Natural killer cell (primary cell): Measurements from ENCODE around the gene MAN1C1. TPM values are rescaled to one million over a fixed set of nuclear protein-coding genes. Genes with fewer than 3 reads are reported as not detected.

Experiments
- ATAC-seq, 3 donors: fragments of 150-1000 bp in 2 of 3; fragments of 200-7000 bp in 1 of 3; cut with Tn5 transposase; 1 replicate in 1 of 3; 2 replicates in 2 of 3; pipeline ENCODE4 v1.10.0; 2021; ENCODE audit warnings: mild to moderate bottlenecking in 2 of 3, moderate library complexity in 2 of 3
- DNase-seq, 2 donors: peaks; one replicate each; pipeline versions ENCODE4 v3.0.0 to v3.0.0-alpha.2; 2013 to 2021; ENCODE audit warnings: mixed read lengths in 1 of 2
- H3K27ac ChIP-seq: one replicate; pipeline ENCODE4 v1.5.1; 2013; ENCODE audit warnings: mild to moderate bottlenecking, low read length
- H3K27me3 ChIP-seq: one replicate; pipeline ENCODE4 v1.6.1; 2013; ENCODE audit warnings: low read length; ENCODE audit not compliant: control insufficient read depth, insufficient read depth
- H3K36me3 ChIP-seq: one replicate; pipeline ENCODE4 v1.6.1; 2013; ENCODE audit warnings: low read length; ENCODE audit not compliant: control insufficient read depth, insufficient read depth
- H3K4me1 ChIP-seq: one replicate; pipeline ENCODE4 v1.6.1; 2013; ENCODE audit warnings: low read length; ENCODE audit not compliant: control insufficient read depth, insufficient read depth
- H3K4me3 ChIP-seq: one replicate; pipeline ENCODE4 v1.5.1; 2013; ENCODE audit warnings: low read length
- H3K9me3 ChIP-seq: one replicate; pipeline ENCODE4 v1.6.1; 2013; ENCODE audit warnings: low read length; ENCODE audit not compliant: control insufficient read depth, insufficient read depth
- H3K27ac Mint-ChIP-seq, 2 donors: one replicate each; pipeline ENCODE4 v1.8.0; 2022; ENCODE audit warnings: mild to moderate bottlenecking in 2 of 2, mixed read lengths in 2 of 2, moderate library complexity in 1 of 2
- H3K27me3 Mint-ChIP-seq, 2 donors: one replicate each; pipeline ENCODE4 v1.8.0; 2022; ENCODE audit warnings: low read depth in 2 of 2, mixed read lengths in 2 of 2
- H3K36me3 Mint-ChIP-seq: one replicate; pipeline ENCODE4 v1.8.0; 2022; ENCODE audit warnings: mixed read lengths
- H3K4me1 Mint-ChIP-seq, 2 donors: one replicate each; pipeline ENCODE4 v1.8.0; 2022; ENCODE audit warnings: mixed read lengths in 2 of 2
- H3K4me3 Mint-ChIP-seq: one replicate; pipeline ENCODE4 v1.8.0; 2022; ENCODE audit warnings: mild to moderate bottlenecking, moderate library complexity, mixed read lengths
- H3K9me3 Mint-ChIP-seq, 2 donors: one replicate each; pipeline ENCODE4 v1.8.0; 2022; ENCODE audit warnings: mixed read lengths in 2 of 2
- WGBS: methylation state at CpG from one replicate; pipeline ENCODE4 v1.1.7; 2013; ENCODE audit warnings: missing lambda C conversion rate; ENCODE audit not compliant: insufficient coverage; 5-methylcytosine and 5-hydroxymethylcytosine counted together
- intact Hi-C: fragments of 100-400 bp; cut with micrococcal nuclease; formaldehyde crosslinking; loops from one replicate; pipeline ENCODE4 v1.14.2; 2022
- total RNA-seq, 4 donors: library from RNA; stranded (reverse); fragments of 120-200 nt in 1 of 4; gene quantifications; one replicate each; pipeline versions ENCODE4 v1.2.3 to v1.2.4, GENCODE V29; 2013 to 2022
- TF ChIP-seq, protein P1 (sequence below): fragments of 200-600 bp; IDR thresholded peaks from one replicate; pipeline ENCODE4 v1.8.0; 2022; ENCODE audit warnings: antibody characterized with exemption

The MAN1C1 gene
- total RNA-seq, 3 donors from 2014 or later (not counting 1 experiment from before 2014, with no cell fraction given): 3.6 to 7.5 (median 7.1) TPM

DNA sequence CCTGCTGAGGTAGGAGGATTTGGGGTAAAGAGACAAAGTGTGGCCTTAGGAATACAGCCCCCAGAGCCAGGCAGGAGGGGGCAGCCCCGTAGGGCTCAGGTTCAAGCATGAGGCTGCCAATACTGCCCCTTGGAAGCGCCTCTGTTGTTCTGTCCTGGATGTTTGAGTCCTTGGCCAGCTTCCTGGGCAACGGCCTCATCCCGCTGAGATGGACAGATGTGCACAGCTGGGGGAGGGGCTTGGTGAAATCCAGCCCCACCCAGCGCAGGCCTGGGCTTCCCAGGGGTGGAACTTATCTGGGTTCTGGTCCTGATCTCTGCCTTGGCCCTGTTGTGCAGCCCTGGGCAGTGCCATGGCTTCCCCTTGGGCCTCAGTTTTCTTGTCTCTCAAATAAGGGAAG is 34.8 kb upstream of the MAN1C1 start:
- H3K4me1 ChIP-seq: peaks cover 12% of the 10 kb centered on the region
- Mint-ChIP-seq H3K4me3 (no peak overlapping the region), H3K9me3 (no peaks in the 10 kb centered on the region), H3K27ac (no peak overlapping the region), H3K27me3 (peaks cover 0 to 15% of the 10 kb centered on the region in 2 donors), H3K36me3 (no peaks in the 10 kb centered on the region), H3K4me1 (peaks cover 0 to 5% of the 10 kb centered on the region in 2 donors)
- H3K4me3 ChIP-seq: no peak overlapping the region
- TF ChIP-seq, protein P1, sequence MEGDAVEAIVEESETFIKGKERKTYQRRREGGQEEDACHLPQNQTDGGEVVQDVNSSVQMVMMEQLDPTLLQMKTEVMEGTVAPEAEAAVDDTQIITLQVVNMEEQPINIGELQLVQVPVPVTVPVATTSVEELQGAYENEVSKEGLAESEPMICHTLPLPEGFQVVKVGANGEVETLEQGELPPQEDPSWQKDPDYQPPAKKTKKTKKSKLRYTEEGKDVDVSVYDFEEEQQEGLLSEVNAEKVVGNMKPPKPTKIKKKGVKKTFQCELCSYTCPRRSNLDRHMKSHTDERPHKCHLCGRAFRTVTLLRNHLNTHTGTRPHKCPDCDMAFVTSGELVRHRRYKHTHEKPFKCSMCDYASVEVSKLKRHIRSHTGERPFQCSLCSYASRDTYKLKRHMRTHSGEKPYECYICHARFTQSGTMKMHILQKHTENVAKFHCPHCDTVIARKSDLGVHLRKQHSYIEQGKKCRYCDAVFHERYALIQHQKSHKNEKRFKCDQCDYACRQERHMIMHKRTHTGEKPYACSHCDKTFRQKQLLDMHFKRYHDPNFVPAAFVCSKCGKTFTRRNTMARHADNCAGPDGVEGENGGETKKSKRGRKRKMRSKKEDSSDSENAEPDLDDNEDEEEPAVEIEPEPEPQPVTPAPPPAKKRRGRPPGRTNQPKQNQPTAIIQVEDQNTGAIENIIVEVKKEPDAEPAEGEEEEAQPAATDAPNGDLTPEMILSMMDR: no peak
- WGBS: 89% methylated on average over 5 of the region's 5 CpGs
- no peak overlapping the region for H3K27ac ChIP-seq
- no peaks in the 10 kb centered on the region for H3K27me3 ChIP-seq
- intact Hi-C loops: no loop called here
- H3K36me3 ChIP-seq: no peaks in the 10 kb centered on the region
- DNase-seq (no peak), ATAC-seq (no peak)
- H3K9me3 ChIP-seq: no peaks in the 10 kb centered on the region

DNA sequence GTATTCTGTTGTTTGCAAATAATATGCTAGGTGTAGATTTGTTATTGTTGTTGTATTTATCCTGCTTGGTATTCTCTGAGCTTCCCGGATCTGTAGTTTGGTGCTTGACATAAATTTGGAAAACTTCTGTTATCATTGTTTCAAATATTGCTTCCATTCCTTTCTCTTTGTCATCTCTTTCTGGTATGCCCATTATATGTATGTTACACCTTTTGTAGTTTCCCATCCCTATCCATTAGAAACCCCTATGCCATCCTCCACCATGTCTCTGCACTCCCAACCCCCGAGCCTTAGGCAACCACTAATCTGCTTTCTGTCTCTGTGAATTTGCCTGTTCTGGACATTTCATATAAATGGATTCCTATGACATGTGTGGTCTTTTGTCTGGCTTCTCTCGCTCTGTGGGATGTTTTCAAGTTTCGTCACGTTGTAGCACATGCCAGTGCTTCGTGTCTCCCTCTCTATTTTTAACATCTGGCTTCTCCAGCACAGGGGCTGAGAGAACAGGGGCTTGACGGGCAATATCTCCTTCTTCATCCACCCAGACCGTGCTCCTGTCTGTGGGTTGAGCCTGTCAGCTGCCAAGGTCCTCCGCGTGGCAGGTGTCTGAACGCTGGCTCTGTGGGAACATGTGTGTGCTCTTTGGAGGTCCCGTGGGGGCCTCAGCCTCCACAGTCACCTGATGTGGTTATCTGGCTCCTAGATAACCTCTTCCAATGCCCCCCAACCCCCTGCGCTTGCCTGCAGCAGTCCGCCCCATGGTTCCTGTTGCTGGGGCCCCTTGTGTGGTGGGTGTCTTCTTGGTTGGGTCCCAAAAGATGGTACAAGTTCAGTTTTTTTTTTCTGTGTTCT is 32.8 kb upstream of the MAN1C1 start:
- ATAC-seq: no peak

DNA sequence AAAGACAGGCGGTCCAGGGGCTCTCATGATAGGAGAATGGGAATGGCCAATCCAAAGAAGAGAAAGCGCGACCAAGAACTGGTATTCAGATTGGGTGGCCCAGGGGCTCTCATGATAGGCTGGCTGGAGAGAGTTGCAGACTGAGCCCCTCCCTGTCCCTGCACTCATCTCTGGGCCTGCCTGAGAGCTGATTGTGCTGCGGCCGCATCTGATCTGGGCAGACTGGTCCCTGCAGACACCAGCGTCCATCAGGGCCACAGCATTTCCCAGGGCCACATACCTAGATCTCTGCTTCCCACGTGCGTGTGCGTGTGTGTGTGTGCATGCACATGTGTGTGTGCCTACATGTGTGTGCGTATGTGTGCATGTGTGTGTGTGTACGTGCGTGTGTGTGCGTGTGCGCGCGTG is 30.4 kb upstream of the MAN1C1 start:
- peaks cover 0 to 12% of the 10 kb centered on the region in 2 donors for H3K27me3 Mint-ChIP-seq
- no peak overlapping the region for H3K27ac ChIP-seq
- 88% methylated on average over 16 of the region's 16 CpGs for WGBS

More for the DNA sequence above, 32.8 kb upstream of the MAN1C1 start:
- Mint-ChIP-seq H3K27me3 (peaks cover 0 to 15% of the 10 kb centered on the region in 2 donors), H3K36me3 (no peaks in the 10 kb centered on the region), H3K4me3 (no peak overlapping the region), H3K9me3 (no peaks in the 10 kb centered on the region), H3K27ac (no peak overlapping the region), H3K4me1 (peaks cover 0 to 12% of the 10 kb centered on the region in 2 donors)
- Histone ChIP-seq H3K27me3 (no peaks in the 10 kb centered on the region), H3K4me3 (no peak overlapping the region), H3K4me1 (peaks cover 20% of the 10 kb centered on the region), H3K36me3 (no peaks in the 10 kb centered on the region), H3K9me3 (no peaks in the 10 kb centered on the region), H3K27ac (no peak overlapping the region)
- intact Hi-C loops: no loop called here
- TF ChIP-seq, protein P1: no peak
- WGBS: 47% methylated on average over 13 of the region's 14 CpGs
- no peak for DNase-seq

More for the DNA sequence above, 30.4 kb upstream of the MAN1C1 start:
- intact Hi-C loops: no loop called here
- Mint-ChIP-seq H3K36me3 (no peaks in the 10 kb centered on the region), H3K9me3 (no peaks in the 10 kb centered on the region), H3K4me1 (peaks cover 0 to 12% of the 10 kb centered on the region in 2 donors), H3K4me3 (no peak overlapping the region), H3K27ac (no peak overlapping the region)
- ATAC-seq (no peak), DNase-seq (no peak)
- TF ChIP-seq, protein P1: no peak
- no peaks in the 10 kb centered on the region for H3K9me3 ChIP-seq
- H3K27me3 ChIP-seq: no peaks in the 10 kb centered on the region
- no peak overlapping the region for H3K4me3 ChIP-seq
- H3K36me3 ChIP-seq: no peaks in the 10 kb centered on the region
- peaks cover 20% of the 10 kb centered on the region for H3K4me1 ChIP-seq
